HG02885 (cell line): Measurements from ENCODE around the gene ZFX.
"Not testable (repeated sequence)": the region's sequence is repeated elsewhere in the genome, so short reads cannot be mapped to it uniquely, and the experiment has no call there.

Source experiments
- ATAC-seq: cut with Tn5 transposase; IDR thresholded peaks from one replicate; pipeline ENCODE4 v1.9.1; 2021; ENCODE audit warnings: mild to moderate bottlenecking; ENCODE audit not compliant: unreplicated experiment, poor library complexity

Gene ZFX

DNA sequence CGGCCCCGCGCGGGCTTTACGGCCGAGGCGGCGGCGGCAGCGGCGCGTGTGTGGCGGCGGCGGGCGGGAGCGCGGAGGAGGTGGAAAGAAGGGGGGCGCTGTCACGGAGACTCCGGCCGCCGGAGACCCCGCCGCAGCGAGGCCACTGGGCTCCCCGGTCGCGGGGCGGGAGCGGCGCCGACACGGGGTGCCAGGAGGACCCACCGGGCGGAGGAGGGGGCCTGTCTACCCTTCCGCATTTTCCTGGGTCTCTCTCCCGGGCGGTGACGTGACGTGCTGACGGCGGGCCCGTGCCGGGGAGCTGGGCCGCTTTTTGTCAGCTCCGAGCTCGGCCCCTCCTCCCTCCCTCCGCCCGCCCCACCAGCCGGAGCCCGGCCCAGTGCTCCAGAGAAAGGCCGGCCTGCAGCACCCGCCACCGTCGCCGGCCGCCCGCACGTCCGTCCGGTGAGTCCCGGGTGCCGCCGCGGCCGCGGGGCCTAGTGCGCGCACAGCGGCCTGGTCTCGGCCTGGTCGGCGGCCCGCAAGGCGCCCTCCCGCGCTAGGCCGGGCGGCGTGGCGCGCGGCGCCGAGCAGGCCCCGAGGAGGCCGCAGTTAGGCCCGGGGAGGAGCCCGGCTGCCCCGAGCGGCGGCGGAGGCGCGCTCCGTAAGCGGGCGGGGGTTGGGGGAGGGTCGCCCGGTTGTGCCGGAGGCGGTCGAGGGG, at the start of gene ZFX:
Gene ZFX, plus strand, starts transcription at position 379 of the 700 bp plus-strand sequence. CDS start 23,014 bp downstream, outside the sequence.
- peak; percentile 47 for ATAC-seq

DNA sequence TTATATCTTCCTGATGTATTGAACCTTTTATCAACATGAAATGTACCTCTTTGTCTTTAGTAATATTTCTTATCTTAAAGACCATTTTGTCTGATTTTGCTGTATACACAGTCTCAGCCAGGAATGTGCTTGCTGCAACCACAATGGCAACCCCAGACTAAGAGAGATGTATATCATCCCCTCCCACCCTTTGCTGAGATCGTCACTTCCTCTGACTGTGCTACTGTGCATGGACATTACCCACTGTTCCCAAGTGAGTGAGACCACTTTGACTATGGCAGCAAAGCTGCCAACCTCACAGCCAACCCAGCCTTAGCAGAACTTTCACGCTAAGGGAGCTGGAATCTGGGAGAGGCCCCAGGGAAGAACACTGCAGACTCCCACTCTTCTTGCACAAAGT, 48.8 kb upstream of the ZFX start:
- ATAC-seq = no peak

GRCh38 chrX:24110069-24110468, 39.5 kb upstream of the ZFX start:
- no peak for ATAC-seq

- ATAC-seq = no peak
These were observed 36.3 kb upstream of the ZFX start for GRCh38 chrX:24113181-24113580.

- ATAC-seq = no peak
These were observed 32.3 kb upstream of the ZFX start for GRCh38 chrX:24117258-24117657.

GRCh38 chrX:24124244-24124799, 25.2 kb upstream of the ZFX start:
- ATAC-seq = no peak

- ATAC-seq = no peak
These were observed 24.4 kb upstream of the ZFX start for GRCh38 chrX:24125028-24125612.

DNA sequence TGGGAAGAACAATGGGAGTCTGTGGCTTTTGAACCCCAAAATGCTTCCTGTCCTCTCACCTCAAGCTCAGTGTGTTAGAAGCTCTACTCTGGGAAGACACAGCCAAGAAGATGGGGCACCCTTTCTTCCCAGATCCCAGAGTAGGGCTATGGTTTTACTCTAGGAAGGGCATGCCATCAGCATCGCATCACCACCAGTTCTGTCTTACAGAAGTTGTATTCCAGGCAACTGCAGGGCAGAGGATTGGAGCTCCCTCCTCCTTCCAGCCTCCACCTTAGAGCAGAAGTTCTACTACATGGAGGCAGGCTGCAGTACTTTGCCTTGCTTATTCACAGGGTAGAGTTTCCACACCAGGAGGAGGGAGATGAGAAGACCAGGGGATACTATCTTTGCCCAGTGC, 18.1 kb upstream of the ZFX start:
- no peak for ATAC-seq

GRCh38 chrX:24133312-24133711, 16.2 kb upstream of the ZFX start:
- no peak for ATAC-seq

DNA sequence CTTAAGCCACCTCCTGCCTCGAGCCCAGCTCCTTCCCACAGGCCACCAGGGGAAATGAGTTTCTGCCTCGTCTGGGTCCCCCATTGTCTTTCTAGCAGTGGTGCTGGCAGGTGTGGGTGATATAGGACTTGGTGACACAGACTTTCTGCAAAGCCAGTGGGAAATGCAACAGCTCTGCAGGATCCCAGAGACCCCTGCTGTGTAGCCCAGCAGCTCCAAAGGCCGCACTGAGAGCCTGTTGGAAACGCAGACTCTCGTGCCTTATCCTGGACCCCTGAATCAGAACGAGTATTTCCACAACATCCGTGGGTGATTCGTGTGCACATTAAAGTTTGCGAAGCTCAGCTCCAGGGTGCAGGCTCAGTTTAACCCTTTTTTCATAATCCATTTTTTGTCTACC, 13.8 kb upstream of the ZFX start:
- not testable (repeated sequence) for ATAC-seq

DNA sequence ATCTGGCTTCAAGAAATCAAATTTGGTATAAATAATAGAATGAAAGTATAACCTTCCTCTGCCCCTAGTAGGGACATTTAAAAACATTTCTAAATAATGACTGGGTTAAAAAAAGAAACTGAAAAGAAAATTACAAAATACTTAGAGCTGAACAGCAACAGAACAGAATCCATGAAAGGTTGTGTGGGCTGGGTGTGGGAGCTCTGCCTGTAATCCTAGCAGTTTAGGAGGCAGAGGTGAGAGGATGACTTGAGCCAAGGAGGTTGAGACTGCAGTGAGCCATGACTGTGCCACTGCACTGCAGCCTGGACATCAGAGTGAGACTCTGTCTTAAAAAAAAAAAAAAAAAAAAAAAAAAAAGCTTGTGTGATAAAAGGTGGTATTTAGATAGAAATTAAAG, 12.3 kb upstream of the ZFX start:
- ATAC-seq = no peak

DNA sequence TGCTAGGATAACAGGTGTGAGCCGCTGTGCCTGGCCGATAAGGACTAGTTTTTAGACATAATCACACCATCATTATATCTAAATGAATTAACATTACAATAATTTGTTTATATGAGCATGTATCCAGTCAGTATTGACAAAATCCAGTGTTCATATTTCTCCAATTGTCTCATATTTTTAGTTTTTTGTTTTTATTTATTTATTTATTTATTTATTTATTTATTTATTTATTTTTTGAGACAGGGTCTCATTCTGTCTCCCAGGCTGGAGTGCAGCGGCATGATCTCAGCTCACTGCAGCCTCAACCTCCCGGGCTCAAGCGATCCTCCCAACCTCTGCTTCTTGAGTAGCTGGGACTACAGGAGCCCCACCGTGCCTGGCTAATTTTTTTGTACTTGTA, 5.5 kb upstream of the ZFX start:
- not testable (repeated sequence) for ATAC-seq

DNA sequence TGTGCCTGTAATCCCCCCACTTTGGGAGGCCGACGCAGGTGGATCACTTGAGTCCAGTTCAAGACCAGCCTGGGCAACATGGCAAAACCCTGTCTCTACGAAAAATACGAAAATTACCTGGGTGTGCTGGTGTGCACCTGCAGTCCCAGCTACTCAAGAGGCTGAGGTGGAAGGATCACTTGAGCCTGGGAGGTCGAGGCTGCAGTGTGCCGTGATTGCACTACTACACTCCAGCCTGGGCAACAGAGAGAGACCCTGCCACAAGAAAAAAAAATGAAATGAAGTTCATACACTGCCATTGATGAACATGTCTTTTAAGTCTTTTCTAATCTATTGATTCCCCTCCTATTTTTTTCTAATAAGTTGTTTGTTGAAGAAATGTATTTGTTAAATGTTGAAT, 5.0 kb upstream of the ZFX start:
- ATAC-seq = no peak

- no peak for ATAC-seq
These were observed 4.0 kb upstream of the ZFX start for GRCh38 chrX:24145303-24146186.

DNA sequence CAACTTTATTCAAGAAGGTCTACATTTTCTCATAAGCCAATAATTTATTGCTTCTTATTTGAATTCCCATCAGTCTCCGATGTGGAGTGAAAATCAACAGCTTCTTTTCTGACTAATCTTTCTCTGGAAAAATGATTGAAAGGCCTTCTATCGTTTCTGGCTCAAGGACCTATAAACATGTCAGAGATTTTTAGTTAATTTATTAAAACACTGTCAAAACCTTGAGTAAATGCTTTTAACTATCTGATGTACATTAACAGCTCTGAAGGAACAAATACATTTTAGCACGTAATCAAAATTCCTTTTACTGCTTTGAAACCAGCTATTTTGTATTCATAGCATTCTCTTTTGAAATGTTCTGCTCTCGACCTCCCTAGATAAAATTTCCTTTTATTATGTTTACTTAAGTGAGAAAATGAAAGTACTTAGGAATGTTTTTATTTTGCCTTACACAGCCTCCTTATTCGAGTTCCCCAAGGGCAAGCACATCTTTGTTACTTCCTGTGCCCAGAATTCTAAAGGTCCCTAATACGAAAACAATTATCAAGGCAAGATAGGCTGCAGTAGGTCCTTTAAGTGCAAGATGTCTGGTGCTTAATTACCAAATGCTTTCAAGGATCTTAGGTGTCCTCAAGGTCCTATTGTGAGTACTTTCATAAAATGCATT, 3.1 kb upstream of the ZFX start:
- no peak for ATAC-seq

DNA sequence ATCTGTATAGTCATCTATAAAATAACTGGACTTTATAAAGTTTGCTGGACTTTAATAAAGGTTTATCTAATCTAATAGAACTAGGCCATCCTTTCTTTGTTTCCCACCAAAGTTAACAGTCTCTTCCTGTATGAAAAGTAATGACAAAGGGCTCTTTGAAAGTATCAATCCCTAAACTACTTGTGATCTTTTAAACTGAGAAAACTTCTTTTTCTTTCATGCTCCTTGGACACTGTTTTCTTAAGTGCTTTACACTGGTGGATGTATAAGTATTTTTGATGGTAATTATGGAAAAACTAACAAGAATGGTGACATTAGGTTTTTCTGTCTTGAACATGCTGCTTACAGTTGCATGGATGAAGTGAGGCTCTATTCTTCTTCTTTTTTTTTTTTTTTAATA, 2.4 kb upstream of the ZFX start:
- ATAC-seq = no peak

- ATAC-seq = no peak
These were observed 1.4 kb upstream of the ZFX start for GRCh38 chrX:24148121-24148520.

GRCh38 chrX:24148535-24149350, 786 bp upstream of the ZFX start:
- ATAC-seq = no peak

- ATAC-seq = peak; percentile 74
These were observed 692 bp downstream of the ZFX start for GRCh38 chrX:24150051-24150790.
